GM18520 (cell line): ENCODE measurements around the gene ACTA2.

Experiments used
- ATAC-seq: cut with Tn5 transposase; IDR thresholded peaks from one replicate; pipeline ENCODE4 v1.9.1; 2021; ENCODE audit not compliant: unreplicated experiment

Gene ACTA2

DNA sequence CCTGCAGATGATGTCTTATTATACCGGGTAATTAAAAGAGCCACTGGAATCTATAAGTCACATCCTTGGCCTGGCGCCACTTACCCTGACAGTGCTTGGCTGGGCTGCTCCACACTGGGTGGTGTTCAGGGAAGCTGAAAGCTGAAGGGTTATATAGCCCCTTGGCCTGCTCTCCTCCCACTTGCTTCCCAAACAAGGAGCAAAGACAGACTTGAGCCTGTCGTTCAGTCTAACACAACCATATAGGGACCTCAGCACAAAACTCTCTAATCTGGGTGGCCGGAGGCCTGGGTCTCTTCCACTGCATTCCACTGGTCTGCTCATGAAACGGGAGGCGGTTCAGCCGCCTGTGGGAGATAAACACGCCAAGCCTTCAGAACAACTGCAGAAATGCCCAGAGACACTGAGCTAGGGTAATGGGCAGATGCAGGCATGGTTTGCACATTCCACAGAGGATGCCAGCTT is at the start of gene ACTA2:
Gene ACTA2 (minus strand): TSS at position 127 of the 465 bp plus-strand sequence. CDS start 3,843 bp downstream, outside the sequence.
- ATAC-seq = no peak

DNA sequence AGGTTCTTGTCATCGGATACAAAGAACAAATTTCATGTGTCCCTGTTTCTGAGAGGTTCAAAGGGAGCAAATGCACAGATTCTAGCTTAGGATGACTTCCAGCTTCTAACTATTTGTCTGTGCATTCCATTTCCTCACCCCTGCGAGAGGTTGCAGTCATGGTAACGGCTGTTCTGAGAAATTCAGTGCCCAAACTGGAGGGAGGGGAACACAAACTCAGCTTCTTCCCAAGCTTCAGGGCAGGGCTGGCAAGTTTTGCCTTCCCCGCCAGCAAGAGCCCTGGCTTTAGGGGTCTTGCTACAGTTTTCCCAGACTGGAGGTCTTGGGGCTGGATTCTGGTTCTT is 49.1 kb upstream of the ACTA2 start:
- no peak for ATAC-seq

DNA sequence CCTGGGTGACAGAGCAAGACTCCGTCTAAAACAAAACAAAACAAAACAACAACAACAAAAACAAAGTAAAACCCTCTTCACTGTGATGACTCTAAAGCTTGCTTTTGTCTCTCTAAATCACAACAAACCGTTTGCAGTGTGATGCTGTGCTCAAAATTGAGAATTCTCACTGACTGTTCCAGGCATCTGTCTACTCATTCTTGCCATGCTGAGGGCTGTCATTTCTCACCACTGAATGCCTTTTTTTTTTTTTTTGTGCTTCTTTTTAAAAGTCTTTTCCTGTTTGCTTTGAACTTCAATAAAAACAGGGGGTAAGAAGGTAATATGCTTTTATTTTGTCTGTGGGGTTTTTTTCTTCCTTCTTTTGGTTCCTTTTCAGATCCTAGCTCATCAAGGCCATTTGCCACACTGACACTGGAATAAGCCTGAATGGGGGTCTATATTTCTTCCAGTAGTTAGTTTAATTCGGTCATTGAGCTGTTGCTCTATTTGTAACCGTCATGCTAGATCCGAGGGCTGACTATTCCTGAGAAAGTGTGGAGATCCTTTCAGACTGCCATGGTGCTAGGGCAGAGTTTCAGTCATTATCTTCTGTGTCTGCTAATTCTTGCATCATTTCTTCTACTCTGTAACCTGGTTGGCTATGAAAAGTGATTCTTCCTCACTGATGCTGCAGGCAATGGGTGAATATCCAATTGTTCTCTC is 48.6 kb upstream of the ACTA2 start:
- peak; percentile 36 for ATAC-seq

DNA sequence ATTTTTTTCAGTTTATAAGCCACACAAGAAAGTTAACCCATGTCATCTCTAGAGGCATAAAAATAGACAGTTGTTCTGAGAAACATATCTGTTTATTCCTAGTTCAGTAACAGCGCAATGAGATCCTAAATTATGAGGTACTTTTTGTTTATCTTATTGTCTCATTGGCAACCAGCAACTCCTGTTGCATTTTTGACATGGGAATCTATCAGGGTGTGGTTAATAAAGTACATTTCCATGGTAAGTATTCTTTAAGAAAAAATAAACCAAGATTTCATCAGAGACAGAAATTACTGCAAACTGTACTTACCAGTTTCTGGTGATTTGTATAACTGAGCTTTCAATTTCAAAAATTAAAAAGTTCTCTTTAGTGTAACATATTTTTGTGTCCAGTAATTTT is 47.1 kb upstream of the ACTA2 start:
- no peak for ATAC-seq

DNA sequence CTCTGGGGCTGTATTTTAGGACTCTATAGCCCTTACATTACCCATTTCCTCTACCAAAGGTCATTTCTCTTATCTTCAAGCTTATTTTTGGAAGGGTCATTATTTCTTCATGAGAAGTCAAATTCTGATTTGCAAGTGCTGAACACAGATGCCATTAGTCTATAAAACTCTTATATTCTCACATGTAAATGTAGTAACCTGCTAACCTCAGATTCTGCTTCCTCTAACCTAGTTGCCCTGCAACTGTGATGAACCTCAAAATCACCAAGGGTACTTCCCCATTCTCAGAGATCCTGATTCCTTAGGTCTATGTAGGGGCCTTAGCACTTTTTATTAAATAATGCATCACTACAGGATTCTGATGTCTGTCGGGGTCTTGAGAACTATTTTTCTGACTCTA is 44.4 kb upstream of the ACTA2 start:
- peak; percentile 39 for ATAC-seq

DNA sequence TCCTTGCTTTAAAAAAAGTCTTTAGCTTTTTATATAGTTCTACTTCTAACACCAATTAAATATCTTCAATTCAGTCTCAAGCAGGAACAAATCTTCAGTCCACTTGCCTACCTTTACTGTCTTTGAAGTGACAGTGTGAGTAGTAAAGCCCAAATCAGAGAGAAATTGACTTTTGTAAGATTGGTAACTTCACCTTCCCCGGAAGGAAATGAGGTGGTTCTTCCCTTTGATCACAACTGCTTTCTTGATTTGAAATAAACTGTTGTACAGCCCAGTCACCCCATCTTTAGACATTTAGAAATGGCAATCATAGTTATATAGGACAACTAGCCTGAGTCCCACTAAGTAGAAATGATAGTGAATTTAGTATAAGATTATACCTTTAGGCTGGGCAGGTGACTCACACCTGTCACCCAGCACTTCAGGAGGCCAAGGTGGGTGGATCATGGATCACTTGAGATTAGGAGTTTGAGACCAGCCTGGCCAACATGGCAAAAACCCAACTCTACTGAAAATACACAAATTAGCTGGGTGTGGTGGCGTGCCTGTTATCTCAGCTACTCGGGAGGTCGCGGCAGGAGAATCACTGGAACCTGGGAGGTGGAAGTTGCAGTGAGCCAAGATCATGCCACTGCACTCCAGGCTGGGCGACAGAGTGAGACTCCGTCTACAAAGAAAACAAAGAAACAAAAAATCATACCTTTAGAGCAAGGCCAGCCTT is 42.7 kb upstream of the ACTA2 start:
- ATAC-seq = no peak

DNA sequence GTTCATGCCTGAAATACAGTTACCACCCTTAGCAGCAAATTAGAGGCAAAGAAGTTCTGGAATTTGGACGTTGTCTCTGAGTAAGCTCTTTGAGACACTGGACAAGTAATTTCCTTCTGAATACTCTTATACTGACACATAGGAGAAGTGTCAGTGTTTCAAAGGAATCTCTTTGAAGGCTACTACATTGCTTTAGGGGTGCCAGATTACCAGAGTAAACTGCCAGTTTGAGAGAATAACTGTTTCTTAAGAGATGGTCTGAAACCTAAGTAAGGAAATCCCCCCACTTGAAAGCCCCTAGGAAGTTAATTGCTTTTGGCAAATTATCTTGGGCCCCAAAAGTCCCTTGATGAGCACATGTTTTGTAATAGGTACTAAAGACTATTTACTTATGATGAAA is 41.4 kb upstream of the ACTA2 start:
- ATAC-seq = no peak

DNA sequence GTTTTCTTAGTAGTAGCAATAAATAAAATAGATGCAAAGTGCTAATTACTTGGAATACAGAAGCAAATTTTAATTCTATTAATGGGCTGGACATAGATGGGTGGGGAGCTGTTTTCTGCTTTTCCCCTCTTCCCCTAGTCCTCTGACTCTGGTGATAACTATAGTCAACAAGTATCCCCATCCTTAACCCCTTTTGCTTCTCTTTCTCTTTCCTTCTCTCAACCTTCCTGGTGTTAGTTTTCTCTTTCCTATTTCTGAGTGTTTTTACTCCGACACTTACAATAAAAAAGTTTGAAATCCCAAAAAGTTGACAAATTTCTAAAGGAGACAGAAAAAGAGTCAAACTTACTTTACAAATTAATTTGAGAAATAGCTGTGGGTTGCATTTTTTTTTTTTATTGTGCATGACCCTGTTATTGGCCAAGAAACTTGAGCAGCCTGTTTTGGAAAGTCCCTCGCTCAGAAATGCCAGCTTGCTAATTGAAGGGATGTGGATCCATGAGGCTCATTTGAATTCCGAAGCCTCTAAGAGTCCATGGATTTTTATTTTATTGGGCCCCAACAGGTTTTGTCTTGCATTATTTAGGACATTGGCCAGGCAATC is 40.5 kb upstream of the ACTA2 start:
- no peak for ATAC-seq

DNA sequence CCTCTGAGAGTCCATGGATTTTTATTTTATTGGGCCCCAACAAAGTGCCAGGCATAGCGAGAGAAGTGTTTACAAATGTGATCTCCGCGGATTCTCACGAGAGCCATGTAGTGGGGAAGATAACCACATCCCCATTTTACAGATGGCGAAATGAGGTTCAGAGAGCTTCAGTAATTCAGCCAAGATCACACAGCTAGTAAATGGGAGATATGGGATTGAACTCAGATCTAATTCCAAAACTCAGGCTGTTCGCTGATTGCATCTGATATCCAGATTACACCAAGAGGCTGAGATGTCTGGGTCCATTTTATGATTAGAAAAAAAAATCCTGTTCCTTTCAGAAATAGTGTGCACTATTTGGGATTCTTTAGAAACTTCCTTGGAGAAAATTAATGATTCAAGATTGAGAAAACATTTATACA is 39.3 kb upstream of the ACTA2 start:
- no peak for ATAC-seq

DNA sequence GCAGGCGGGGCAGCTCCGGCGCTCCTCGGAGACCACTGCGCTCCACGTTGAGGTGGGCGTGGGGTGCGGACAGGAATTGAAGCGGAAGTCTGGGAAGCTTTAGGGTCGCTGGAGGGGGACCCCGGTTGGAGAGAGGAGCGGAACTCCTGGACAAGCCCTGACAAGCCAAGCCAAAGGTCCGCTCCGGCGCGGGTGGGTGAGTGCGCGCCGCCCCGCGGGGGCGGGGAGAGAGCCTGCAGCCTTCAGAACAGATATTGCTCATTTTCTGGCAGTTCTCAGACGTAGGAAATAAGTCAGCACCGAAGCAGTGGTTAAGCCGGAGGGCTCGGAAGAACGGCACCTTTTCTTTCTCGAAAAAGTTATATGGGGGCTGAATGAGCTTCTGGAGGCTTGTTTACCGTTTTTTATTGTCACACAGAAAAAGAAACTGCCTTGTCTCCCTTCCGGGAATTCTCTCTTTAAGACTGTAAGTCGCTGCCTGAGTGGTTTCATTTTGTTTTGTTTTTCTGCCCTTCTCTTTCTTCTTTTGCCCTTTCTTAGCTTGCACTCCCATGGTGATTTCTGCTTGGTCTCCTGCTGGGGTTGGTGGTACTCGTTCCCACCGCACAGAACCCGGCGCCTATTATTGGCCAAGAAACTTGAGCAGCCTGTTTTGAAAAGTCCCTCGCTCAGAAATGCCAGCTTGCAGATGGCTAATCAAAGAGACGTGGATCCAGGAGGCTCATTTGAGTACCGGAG is 38.8 kb upstream of the ACTA2 start:
- ATAC-seq = no peak

DNA sequence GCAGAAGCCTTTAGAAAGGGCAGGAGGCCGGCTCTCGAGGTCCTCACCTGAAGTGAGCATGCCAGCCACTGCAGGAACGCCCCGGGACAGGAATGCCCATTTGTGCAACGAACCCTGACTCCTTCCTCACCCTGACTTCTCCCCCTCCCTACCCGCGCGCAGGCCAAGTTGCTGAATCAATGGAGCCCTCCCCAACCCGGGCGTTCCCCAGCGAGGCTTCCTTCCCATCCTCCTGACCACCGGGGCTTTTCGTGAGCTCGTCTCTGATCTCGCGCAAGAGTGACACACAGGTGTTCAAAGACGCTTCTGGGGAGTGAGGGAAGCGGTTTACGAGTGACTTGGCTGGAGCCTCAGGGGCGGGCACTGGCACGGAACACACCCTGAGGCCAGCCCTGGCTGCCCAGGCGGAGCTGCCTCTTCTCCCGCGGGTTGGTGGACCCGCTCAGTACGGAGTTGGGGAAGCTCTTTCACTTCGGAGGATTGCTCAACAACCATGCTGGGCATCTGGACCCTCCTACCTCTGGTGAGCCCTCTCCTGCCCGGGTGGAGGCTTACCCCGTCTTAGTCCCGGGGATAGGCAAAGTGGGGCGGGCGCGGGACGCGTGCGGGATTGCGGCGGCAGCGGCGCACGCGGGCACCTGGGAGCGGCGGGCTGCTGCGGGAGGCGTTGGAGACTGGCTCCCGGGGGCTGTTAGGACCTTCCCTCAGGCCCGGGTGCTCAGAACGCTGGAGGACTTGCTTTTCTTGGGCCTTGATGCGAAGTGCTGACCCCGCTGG is 38.0 kb upstream of the ACTA2 start, which contains the start of gene FAS:
Gene FAS (plus strand): TSS at position 415 of the 777 bp plus-strand sequence. CDS start 79 bp downstream, at position 494.
- ATAC-seq = peak; percentile 55

DNA sequence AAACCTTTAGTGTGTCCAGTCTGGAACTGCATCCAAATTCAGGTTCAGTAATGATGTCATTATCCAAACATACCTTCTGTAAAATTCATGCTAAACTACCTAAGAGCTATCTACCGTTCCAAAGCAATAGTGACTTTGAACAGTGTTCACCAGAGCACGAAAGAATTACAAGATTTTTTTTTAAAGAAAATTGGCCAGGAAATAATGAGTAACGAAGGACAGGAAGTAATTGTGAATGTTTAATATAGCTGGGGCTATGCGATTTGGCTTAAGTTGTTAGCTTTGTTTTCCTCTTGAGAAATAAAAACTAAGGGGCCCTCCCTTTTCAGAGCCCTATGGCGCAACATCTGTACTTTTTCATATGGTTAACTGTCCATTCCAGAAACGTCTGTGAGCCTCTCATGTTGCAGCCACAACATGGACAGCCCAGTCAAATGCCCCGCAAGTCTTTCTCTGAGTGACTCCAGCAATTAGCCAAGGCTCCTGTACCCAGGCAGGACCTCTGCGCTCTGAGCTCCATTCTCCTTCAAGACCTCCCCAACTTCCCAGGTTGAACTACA is 37.3 kb upstream of the ACTA2 start:
- ATAC-seq = no peak

DNA sequence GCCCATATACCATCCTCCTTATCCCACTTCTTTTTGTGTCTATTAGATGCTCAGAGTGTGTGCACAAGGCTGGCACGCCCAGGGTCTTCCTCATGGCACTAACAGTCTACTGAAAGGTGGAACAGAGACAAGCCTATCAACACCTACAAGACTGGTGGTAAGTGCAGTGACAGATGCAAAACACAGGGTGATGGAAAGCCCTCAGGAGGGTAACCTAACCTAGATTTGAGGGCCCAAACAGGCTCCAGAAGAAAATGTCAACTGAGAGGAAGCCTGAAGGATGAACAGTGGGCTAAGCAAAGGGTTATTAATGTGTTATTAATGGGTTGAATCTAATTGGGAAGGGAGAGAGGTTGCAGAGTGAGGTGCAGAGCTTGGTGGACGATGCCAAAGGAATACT is 36.9 kb upstream of the ACTA2 start:
- ATAC-seq = no peak

DNA sequence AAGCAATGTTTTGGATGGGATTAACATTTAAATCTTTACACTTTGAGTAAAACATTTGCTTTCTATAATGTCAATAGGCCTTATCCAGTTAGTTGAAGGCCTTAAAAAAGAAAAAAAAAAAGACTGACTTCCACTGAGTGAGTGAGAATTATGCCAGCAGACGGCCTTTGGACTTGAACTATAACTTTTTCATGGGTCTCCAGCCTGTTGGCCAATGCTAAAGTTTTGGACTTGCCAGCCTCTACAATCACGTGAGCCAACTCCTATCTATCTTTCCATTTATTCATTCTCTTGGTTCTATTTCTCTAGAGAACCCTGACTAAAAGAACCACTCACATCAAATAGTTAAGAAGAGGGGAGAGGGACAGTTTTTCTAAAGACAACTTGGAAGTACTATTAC is 35.3 kb upstream of the ACTA2 start:
- ATAC-seq = no peak

DNA sequence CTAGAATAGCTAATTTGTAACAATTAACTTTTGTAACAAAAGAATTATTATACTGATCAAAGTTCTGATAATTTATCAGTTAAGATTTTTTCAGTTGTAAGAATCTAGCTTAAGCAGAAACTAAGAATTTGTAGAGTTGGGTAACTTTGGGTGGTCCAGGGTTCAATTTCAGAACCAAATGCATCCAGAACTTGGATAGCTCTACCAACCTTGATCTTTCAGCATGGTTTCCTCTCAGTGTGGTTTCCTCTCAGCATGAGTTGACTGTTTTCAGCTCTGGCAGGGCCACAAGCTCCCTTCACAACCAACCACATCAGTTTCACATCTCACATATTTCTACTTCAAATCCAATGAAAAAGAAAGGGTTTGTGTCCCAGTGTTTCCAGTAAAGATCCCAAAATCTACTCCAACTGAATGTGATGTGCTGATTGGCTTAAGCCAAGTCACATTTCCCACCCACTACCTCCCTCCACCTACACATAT is 34.7 kb upstream of the ACTA2 start:
- ATAC-seq = no peak

DNA sequence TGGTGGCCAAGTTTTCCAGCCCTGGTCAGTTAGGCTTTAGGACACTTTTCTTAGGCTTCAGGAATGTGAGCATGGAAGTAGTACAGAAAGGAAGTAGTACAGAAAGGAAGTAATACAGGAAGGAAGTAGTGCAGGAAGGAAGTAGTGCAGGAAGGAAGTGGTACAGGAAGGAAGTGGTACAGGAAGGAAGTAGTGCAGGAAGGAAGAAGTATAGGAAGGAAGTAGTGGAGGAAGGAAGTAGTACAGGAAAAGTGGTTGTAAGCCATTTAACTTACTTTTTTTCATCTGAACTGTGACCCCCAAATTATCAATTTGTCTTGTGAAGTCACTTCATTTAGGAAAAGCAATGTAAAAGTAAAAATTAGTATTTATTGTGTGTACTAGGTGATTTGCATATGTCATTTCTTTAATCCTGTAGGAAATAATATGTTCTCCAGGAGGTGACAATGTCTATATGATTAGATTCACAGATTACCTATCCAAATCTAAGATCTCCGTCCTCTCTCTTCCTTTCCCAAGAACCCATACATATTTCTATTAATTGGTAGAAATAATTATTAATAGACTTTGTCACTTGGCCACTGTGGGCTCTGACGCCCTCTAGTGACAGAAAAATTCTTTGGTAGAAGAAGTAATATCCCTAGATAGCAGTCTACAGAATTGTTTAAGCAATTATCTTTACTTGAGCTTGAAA is 34.1 kb upstream of the ACTA2 start:
- no peak for ATAC-seq

DNA sequence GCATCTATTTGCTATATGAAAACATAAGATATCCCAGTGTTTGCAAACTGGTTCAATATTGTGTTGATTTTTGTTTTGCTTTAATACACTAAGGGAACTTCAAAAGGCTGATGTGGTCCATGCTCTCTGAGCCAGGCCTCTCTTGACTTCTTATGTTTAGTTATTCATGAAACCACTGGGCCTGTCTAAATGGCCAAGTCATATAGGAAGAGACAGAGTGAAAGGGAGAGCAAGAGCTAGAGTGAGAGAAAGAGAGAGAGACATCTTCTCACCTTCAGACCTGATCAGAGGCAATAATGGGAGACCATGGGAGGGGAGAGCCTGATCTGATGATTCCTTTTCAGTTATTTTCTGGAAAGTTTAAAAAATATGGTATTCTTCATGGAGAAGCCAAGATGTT is 32.0 kb upstream of the ACTA2 start:
- no peak for ATAC-seq

DNA sequence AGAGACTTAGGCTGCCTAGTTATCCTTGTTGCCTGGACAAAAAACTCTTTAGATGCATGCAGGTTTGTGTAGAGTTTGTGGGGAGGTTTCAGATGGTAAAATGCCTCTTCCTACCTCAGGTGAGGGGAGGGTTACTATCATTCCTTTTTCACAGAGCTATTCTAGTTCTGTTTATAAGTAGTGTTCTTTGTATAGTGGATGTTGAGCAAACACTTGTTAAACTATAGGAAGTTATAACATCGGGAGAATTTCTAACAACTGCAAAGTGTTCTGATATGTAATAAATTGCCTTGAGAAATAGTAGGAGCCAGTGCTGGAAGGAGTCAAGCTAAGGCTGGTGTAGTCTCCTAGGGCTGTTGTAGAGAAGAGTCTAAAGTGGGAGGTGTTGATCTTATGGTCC is 31.4 kb upstream of the ACTA2 start:
- ATAC-seq = no peak

DNA sequence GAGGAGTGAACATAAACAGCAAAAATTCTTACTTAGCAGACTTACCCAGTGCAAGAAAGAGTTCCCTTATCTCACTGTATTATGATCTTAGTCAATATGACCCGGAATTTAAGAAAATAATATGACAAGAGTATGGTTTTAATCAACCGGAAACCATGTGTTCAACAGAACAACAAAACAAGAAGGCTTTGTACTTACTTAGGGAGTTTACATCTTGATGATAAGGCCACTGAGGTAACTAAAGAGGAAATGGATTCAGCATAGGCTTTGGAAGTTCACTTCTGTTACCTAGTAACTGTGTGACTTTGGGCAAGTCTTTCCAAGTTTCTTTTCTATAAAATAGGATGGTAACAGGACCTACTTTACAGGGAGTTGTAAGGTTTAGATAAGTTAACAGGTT is 30.6 kb upstream of the ACTA2 start:
- ATAC-seq = no peak

DNA sequence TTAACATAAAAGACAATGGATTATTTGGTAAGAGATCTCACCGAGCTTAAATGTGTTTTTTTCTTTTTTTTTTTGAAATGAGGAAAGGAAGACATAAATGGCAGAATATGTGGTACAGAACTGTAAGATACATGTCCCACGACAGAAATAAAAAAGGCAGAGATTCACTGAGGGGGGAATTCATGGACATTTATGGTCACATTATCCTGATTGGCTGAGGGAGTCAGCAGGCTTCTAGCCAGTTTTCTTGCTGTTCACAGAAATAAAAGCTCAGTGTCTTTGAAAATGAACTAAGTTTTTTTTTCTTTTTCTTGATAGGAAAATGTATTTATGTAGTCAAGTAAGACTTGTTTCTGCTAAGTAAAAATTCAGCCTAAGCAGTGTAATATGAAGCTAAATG is 29.8 kb upstream of the ACTA2 start:
- no peak for ATAC-seq
